Fibroblast of peridontal ligament (primary cell): ENCODE measurements around the gene ERBB4.

Experiments
- DNase-seq: peaks from one replicate; pipeline ENCODE4 v3.0.0-alpha.2; 2010; ENCODE audit errors: extremely low read depth

ERBB4 gene

DNA sequence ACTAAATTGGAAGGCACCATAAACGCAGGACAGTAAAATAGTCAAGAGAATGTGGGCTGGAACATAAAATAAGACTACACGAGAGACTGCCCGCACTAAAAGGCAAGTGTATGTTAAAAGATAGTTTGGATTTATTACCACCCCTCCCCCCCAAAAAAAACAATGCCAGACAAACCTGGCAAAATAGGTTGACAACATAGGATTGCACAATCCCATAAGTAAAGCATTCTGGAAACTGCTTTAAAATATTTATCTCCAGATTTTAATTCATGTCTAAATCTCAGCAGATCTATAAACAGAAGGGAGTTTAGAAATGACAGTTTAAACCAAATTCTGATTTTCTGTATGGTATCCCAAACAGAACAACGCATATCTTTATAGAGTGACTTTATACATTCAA lies 455.1 kb downstream of the ERBB4 start:
- no peak for DNase-seq

DNA sequence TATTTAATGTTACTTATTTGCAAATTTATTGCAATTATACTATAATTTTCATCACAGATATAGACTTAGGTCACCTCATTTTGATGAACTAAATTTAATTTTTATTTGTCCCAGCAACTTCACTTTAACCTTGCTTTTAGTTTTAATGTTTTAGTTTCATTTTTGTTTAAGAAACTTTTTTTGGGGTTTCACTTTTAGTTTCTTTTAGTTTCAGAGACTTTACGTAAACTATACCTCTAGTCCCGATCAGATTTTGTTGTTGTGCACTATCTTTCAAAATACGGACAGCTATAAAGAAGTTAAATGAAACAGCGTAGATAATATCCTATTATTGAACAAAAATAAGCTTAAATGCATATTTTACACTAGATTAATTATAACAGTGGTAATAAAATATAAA lies 460.5 kb downstream of the ERBB4 start:
- peak; percentile 23 for DNase-seq

- DNase-seq, result no peak
Measured at GRCh38 chr2:212076456-212076855, 462.1 kb downstream of the ERBB4 start.

GRCh38 chr2:212073360-212073759 lies 465.2 kb downstream of the ERBB4 start:
- no peak for DNase-seq

GRCh38 chr2:212066546-212066945 lies 472.1 kb downstream of the ERBB4 start:
- no peak for DNase-seq

DNA sequence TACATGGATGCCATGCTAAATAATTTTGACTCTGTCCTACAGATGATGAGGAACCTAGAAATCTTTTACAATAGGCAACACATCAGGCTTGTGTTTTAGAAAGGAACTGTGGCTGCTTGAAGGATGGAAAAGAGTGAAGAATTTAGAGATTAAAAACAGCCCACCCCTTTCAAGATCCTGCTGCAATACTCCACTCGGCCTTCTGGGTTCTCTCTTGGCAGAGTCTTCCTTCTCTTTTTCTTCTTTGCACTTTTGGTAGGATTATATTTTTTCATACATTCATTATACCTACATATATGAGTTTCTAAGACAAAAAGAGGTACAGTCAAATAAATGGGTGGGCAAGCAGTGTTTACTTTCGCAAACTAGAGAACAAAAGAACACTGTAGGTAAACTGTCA lies 474.3 kb downstream of the ERBB4 start:
- no peak for DNase-seq

DNA sequence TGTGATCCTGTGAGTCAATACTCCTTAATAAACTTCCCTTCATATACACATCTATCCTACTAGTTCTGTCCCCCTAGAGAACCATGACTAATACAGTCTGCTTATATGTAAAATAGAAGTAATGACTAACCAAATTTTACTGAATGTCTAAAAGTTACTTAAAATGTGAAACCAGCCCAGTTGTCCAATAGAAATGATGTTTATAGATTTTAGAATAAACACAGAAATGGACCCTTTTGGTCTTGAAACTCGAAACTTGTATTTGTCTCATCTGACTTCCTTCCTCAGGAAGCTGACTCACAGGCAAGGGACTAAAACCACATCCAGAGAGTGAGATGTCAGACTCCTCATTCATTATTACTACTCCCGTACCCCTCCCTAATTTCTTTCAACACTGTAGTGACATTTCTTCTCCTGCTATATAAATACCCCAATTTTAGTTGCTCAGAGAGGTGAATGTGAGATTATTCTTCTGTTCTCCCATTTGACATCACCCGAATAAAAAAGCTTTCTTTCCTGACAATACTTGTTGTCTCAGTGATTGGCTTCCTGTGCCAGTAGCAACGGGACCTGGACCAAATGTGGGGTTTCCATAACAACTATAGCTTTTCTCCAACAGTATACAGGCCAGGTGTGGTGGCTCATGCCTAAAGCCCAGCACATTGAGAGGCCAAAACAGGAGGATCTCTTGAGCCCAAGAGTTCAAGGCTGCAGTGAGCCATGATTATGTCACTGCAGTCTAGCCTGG lies 486.0 kb downstream of the ERBB4 start:
- DNase-seq, result peak; percentile 95

GRCh38 chr2:212050871-212051270 lies 487.7 kb downstream of the ERBB4 start:
- no peak for DNase-seq

DNA sequence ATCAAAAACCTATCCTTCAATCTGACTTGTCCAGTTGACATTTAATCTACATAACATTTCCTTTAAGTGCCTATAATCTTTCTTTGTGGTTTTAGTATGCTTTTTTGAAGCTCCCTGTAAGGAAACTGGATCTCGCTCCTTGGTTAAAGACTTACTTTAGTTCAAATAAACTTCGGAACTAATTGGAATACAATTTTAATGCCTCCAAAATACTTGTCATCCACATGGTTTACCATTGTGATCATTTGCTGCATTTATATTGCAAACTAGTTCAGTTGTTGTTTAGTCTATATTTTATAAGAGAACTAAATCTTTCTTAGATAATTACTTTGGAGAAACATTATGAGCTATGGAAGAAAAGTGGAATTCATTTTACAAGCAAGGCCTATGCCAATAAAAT lies 496.0 kb downstream of the ERBB4 start:
- DNase-seq, result no peak

DNA sequence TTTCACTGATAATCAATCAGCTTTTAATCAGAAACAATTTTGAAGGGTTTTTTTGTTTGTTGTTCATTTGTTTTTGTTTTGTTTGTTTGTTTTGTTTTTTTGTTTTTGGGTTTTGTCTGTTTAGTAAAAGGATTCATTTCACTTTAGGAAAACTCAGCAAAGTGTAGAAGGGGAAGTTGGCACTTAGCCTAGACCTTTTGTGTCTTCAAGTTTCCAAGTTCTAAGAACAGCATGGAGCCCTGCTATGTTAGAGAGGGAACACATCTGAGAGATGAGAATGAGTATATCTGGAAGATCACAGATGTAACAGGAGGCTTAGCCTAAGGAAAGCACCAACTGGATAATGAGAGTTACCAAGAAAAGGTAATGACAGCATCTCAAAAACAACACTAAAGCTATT lies 501.5 kb downstream of the ERBB4 start:
- DNase-seq, result no peak

DNA sequence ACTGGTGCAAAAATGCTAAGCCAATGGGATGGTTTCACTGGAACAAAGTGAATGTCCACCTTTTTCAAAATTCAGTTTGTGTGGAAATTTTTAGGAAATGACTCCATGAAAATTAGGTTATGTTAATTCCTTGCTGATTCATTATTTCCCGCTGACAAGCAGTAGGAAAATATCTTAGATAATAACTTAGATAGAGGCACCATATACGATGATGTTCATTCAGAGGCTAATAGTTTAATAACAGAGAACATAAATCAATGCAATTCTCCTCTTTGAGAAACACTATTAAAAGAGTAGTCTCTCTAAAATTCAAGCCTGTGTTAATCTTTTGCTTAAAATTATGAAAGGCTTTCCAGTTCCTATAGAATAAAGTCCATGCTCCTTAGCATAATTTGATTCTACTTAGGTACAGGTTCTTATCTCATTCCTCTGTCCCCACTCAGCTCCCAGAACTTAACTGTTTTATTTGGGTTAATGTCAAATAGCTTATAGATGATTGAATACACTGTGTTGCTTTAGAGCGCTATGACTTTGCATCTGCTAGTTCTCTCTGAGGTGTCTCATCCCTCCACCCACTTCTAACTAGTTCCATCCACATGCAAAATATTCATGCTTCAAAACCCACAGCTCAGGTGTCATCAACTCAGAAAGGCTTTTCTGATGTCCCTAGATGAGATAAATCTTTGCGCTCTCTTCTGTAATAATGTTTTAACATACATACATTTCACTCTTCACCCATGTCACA lies 503.6 kb downstream of the ERBB4 start:
- DNase-seq, result no peak

- no peak for DNase-seq
Measured at GRCh38 chr2:212033888-212034287, 504.7 kb downstream of the ERBB4 start.

GRCh38 chr2:212032536-212033219 lies 505.9 kb downstream of the ERBB4 start:
- DNase-seq, result peak; percentile 71

- peak; percentile 97 for DNase-seq
Measured at GRCh38 chr2:212032032-212032431, 506.6 kb downstream of the ERBB4 start.

GRCh38 chr2:212030709-212031108 lies 507.9 kb downstream of the ERBB4 start:
- peak; percentile 17 for DNase-seq

- no peak for DNase-seq
Measured at GRCh38 chr2:212028798-212029394, 509.7 kb downstream of the ERBB4 start.

DNA sequence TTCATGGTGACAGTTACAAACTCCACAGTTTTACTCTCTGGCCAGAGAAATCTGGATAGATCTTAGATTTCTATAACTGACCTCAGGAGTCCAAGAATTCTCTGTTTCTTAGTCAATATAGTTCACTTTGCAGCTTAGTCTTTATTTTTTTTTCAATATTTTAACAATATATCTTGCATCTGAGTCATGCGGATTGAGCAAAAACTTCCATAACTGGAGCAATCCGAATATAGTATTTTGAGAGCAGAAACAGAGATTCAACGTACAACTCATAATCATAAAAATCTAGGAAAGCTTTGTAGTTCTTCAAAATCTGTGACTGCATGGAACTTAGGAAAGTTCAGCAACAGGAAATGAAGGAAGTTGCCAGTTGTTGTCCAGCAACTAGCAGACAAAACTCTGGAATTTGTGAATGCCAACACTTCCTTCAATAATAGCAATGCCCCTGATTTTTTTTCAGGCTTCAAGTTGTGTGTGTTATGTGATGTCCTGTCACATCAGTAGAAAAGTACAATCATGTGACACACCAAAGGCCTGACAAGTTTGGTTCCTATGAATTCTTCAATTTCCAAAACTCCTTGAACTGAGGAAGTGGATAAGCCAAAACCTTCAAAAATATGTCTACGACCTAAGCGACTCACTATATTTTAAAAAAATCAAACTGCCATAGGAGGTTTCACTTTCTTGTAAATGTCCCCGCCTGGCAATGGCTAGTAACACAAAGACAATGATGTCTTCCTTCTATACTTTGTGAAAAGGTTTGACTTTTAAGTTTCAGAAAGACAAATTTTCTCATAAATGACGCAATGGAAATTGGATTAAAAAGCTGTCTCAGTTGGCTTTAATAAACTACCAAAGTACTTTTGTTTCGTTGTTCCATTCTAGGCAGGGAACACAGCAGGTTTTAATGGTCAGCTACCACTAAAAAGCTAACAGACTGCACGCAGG lies 510.6 kb downstream of the ERBB4 start:
- peak; percentile 79 for DNase-seq

- DNase-seq, result no peak
Measured at GRCh38 chr2:212024040-212024439, 514.6 kb downstream of the ERBB4 start.

- DNase-seq, result no peak
Measured at GRCh38 chr2:212022966-212023365, 515.6 kb downstream of the ERBB4 start.

DNA sequence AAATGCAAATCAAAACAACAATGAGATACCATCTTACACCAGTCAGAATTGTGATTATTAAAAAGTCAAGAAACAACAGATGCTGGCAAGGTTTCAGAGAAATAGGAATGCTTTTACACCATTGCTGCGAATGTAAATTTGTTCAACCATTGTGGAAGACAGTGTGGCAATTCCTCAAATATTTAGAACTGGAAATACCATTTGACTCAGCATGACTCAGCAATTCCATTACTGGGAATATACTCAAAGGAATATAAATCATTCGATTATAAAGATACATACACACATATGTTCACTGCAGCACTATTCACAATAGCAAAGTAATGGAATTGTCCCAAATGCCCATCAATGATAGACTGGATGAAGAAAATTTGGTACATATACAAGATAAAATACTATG lies 516.7 kb downstream of the ERBB4 start:
- DNase-seq, result peak; percentile 88

GRCh38 chr2:212015588-212015987 lies 523.0 kb downstream of the ERBB4 start:
- no peak for DNase-seq
